Fibroblast of the aortic adventitia (primary cell): ENCODE results near the gene ASTN1. TPM values are rescaled to one million over a fixed set of nuclear protein-coding genes. Genes with fewer than 3 reads are reported as not detected.

Experiments used
- DNase-seq: peaks from one replicate; pipeline ENCODE4 v3.0.0-alpha.2; 2010; ENCODE audit warnings: low read depth
- H3K4me3 ChIP-seq: 2 replicates; pipeline ENCODE4 v1.5.1; 2011; ENCODE audit warnings: low read depth, mild to moderate bottlenecking, control low read depth, low read length, moderate library complexity
- CTCF ChIP-seq: IDR thresholded peaks from 2 replicates; pipeline ENCODE4 v1.5.1; 2011; ENCODE audit warnings: mild to moderate bottlenecking, low read length, control low read depth, inconsistent platforms; ENCODE audit not compliant: insufficient read depth
- total RNA-seq: library from RNA; depleted of rRNA; stranded (reverse); fragments of >200 nt; gene quantifications from 2 replicates; pipeline ENCODE4 v1.2.3, GENCODE V29; 2012; ENCODE audit warnings: low replicate concordance

ASTN1 gene
- total RNA-seq, 1 donor: under 0.01 TPM

GRCh38 chr1:176884911-176885310, 279.6 kb downstream of the ASTN1 start:
- no peak overlapping the region for H3K4me3 ChIP-seq
- no peak for DNase-seq
- TF ChIP-seq CTCF: no peak

- no peak for TF ChIP-seq CTCF
- DNase-seq: no peak
- H3K4me3 ChIP-seq: no peak overlapping the region
Observed at GRCh38 chr1:176884286-176884685, 280.2 kb downstream of the ASTN1 start.

- TF ChIP-seq CTCF: peak; percentile 80
- peak; percentile 77 for DNase-seq
- no peak overlapping the region for H3K4me3 ChIP-seq
Observed at GRCh38 chr1:176880955-176881595, 283.4 kb downstream of the ASTN1 start.

GRCh38 chr1:176879784-176880620, 284.5 kb downstream of the ASTN1 start:
- H3K4me3 ChIP-seq: no peak overlapping the region
- TF ChIP-seq CTCF: no peak
- no peak for DNase-seq

GRCh38 chr1:176878750-176879536, 285.6 kb downstream of the ASTN1 start:
- DNase-seq: no peak
- H3K4me3 ChIP-seq: no peak overlapping the region
- no peak for TF ChIP-seq CTCF

GRCh38 chr1:176877557-176877956, 287.0 kb downstream of the ASTN1 start:
- H3K4me3 ChIP-seq: no peak overlapping the region
- DNase-seq: no peak
- TF ChIP-seq CTCF: no peak
